ENCODE results near the gene NDP. TPM values are rescaled to one million over a fixed set of nuclear protein-coding genes. Genes with fewer than 3 reads are reported as not detected.

The NDP gene
- 0.07 TPM in 1 of 2 replicates, not detected in the other for total RNA-seq

GRCh38 chrX:43973249-43974099 lies at the start of gene NDP:
NDP (minus strand) TSS chrX:43973390; CDS start chrX:43958645, 14,745 bp downstream.

Other genes with a start within 250 kb of the NDP start
- gene MAOB, start 90.9 kb downstream of the NDP start, total RNA-seq: 2.5 TPM in 1 of 2 replicates, not detected in the other

All from nasal cavity respiratory epithelium epithelial cell of viscerocranial mucosa (primary cell).